Choroid plexus epithelial cell (primary cell): ENCODE measurements around the gene SPTLC3.

Experiments used
- DNase-seq: peaks from one replicate; pipeline ENCODE4 v3.0.0-alpha.2; 2010; ENCODE audit warnings: low read depth
- H3K4me3 ChIP-seq: 2 replicates; pipeline ENCODE4 v1.5.1; 2011; ENCODE audit warnings: low read depth, mild to moderate bottlenecking, control low read depth, low read length, moderate library complexity
- TF ChIP-seq, protein P1 (sequence below): conservative IDR thresholded peaks from 2 replicates; pipeline ENCODE4 v1.5.1; 2011; ENCODE audit warnings: low read depth, mild to moderate bottlenecking, control low read depth, inconsistent platforms, low read length, moderate library complexity

SPTLC3 gene

DNA sequence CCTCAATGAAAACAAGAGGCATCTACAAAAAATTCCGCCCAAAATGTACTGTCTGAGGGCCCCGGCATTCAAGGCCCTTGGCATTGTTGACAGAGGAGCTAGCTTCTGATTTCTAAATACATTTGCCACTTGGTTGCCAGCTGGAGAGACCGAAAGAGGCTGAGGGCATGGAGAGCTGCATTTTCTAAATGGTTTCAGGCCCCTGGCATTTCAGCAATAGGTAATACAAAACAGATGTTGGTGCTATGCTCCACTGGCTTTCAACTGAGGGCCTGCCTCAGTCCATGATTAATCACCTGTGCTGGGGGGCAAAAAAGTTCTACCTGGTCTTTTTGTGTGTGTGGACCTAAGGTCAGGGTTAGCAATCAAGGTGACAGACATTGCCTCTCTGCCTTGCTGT, 132.8 kb downstream of the SPTLC3 start:
- TF ChIP-seq, protein P1, sequence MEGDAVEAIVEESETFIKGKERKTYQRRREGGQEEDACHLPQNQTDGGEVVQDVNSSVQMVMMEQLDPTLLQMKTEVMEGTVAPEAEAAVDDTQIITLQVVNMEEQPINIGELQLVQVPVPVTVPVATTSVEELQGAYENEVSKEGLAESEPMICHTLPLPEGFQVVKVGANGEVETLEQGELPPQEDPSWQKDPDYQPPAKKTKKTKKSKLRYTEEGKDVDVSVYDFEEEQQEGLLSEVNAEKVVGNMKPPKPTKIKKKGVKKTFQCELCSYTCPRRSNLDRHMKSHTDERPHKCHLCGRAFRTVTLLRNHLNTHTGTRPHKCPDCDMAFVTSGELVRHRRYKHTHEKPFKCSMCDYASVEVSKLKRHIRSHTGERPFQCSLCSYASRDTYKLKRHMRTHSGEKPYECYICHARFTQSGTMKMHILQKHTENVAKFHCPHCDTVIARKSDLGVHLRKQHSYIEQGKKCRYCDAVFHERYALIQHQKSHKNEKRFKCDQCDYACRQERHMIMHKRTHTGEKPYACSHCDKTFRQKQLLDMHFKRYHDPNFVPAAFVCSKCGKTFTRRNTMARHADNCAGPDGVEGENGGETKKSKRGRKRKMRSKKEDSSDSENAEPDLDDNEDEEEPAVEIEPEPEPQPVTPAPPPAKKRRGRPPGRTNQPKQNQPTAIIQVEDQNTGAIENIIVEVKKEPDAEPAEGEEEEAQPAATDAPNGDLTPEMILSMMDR: no peak
- no peak for DNase-seq
- H3K4me3 ChIP-seq: no peak overlapping the region

DNA sequence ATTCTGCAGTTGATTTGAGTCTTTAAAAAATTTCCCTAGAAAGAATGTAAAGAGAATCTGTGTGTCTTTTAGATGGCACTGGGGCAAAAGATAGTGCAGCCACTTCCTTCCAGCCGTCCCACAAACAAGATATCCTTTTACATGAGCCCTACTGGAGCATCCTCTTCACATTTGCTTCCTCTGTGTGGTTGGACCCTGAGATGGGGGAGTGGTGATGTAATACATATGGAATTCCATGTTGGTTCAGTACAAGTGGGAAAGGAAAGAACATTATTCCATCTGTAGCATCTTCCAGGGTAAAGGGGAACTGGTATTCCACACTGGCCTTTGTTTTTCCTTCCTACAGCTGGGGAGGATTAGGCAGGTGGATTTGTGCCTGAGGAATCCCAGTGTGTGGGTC, 133.4 kb downstream of the SPTLC3 start:
- no peak overlapping the region for H3K4me3 ChIP-seq
- TF ChIP-seq, protein P1: no peak
- DNase-seq: no peak

DNA sequence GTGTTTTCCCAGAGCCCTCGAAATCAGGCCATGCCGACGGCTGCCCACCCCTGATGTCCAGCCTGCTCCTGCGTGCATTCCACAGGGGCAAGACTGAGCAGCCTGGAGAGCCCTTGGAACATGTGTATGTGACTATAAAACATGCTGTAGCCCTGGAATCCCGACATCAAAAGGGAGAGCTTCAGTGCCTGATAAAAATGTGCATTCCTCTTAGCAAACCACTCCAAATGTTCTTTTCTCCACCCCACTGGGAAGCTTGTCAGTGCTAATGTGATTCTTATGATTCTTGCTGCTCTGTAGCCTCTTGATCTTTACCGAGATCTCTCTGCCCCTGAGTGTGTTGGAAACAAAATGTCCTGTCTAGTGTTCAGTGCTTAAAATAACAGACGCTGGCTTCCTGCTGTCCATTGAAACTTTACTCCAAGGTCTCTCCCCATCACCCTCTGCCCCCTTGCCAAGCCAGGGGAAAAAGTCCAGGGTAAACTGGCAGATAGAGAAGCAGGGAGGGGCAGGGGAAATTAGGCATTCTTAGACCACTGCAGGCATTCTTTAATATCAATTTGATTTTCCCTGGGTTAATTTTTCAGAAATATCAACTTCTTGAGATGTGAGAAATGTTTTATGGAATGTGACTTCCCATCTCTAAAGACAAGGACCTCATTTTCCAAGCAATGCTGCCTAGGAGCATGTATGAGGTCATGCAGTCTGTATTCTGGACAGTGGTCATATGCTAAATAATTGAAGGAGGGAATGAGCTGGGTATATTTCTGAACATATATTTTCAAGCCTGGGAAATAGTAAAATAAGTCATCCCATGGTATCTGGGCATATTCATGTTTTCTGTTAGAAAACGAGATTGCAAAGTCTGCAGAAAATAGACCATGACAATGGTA, 138.5 kb downstream of the SPTLC3 start:
- TF ChIP-seq, protein P1: no peak
- H3K4me3 ChIP-seq: no peak overlapping the region
- DNase-seq: peak; percentile 61

DNA sequence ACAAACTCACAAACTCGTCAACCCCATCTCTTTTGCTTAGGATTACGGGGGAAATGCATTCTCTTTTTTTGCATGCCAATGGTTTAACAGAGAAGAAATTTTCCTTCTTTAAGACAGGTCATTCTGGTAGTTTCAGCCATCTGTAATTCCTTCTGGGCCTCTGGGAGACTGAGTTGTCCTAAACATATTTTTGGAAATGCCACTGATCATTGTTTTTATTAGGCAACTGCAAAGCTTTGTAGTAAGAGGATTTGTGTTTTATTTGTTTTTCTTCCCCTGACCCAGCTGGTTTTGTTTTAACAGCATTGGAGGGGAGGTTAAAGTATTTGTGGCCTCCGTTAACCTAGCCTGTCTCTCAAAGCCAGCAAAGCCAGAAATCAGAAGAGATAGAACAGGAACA, 139.2 kb downstream of the SPTLC3 start:
- DNase-seq: no peak
- H3K4me3 ChIP-seq: no peak overlapping the region
- TF ChIP-seq, protein P1: no peak

DNA sequence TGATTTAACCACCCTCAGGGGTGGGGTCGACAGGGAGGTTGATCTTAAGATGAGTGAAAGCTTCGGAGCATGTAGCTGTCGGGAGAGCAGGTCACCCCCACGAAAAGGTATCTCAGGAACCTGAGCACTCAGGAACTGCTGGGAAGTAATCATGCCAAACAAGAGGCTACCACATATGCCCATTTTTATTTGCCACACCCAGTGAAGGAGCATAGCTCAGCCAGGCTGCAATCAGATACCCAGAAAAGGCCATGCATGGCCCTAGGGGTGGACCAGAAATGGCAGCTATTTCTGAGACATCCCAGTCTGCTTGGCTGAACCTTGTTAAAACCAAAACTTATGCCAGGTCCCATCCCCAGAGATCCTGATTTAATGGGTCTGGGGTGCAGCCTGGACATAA, 139.6 kb downstream of the SPTLC3 start:
- TF ChIP-seq, protein P1: no peak
- no peak overlapping the region for H3K4me3 ChIP-seq
- DNase-seq: no peak

DNA sequence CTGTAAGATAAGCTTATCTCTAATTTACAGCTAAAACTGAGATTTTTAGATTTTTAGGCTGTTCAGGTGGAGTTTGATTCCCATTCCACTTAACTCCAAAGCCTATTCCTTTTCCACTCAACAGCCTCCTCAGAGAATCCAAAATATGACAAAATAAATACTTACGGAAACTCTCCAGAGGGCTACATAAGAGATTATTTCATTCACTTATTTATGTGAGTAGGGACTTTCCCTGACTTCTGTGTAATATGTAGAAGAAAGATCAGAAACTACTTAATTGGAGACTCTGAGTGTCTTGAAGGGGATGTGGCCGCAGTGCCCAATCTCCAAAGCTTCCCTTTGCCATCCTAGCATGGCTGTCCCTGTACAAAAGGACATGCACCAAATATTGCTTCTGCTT, 140.2 kb downstream of the SPTLC3 start:
- no peak for DNase-seq
- TF ChIP-seq, protein P1: no peak
- H3K4me3 ChIP-seq: no peak overlapping the region
